Endothelial cell of umbilical vein (primary cell): ENCODE results near the gene CNPPD1.

Experiments
- CTCF ChIP-seq, 2 donors: IDR thresholded peaks; 1 replicate in 1 of 2; 2 replicates in 1 of 2; pipeline ENCODE4 v1.5.1; 2011; ENCODE audit warnings: low read length in 2 of 2, mild to moderate bottlenecking in 2 of 2, moderate library complexity in 2 of 2, control low read depth in 1 of 2, inconsistent platforms in 1 of 2, low read depth in 1 of 2; ENCODE audit not compliant: insufficient read depth in 1 of 2; ENCODE audit errors: extremely low read depth in 1 of 2
- EZH2 ChIP-seq: IDR thresholded peaks from 2 replicates; pipeline ENCODE4 v1.6.1; 2012; ENCODE audit warnings: borderline replicate concordance, low read depth, mild to moderate bottlenecking, moderate library complexity, low read length, inconsistent platforms; ENCODE audit not compliant: severe bottlenecking
- FOS ChIP-seq: IDR thresholded peaks from 2 replicates; pipeline ENCODE4 v1.6.1; 2011; ENCODE audit warnings: mild to moderate bottlenecking, low read length, moderate library complexity, borderline replicate concordance; ENCODE audit not compliant: insufficient read depth
- GATA2 ChIP-seq: IDR thresholded peaks from 2 replicates; pipeline ENCODE4 v1.7.0; 2011; ENCODE audit warnings: low read depth, mild to moderate bottlenecking, moderate library complexity, mixed read lengths, low read length; ENCODE audit not compliant: insufficient read length, insufficient read depth
- JUN ChIP-seq: IDR thresholded peaks from 2 replicates; pipeline ENCODE4 v1.6.1; 2011; ENCODE audit warnings: borderline replicate concordance, low read depth; ENCODE audit not compliant: insufficient read length, insufficient read depth
- MAX ChIP-seq: IDR thresholded peaks from 2 replicates; pipeline ENCODE4 v1.6.1; 2011; ENCODE audit not compliant: insufficient read depth, insufficient read length
- MYC ChIP-seq: IDR thresholded peaks from one replicate; pipeline ENCODE4 v1.6.1; 2011; ENCODE audit warnings: mild to moderate bottlenecking, low read depth, low read length
- POLR2A ChIP-seq: IDR thresholded peaks from 2 replicates; pipeline ENCODE4 v1.6.1; 2012; ENCODE audit warnings: low read depth, mild to moderate bottlenecking, control low read depth, low read length
- POLR2AphosphoS5 ChIP-seq: IDR thresholded peaks from 2 replicates; pipeline ENCODE4 v1.6.1; 2012; ENCODE audit warnings: low read depth, mild to moderate bottlenecking, control low read depth, low read length, moderate library complexity; ENCODE audit not compliant: insufficient read depth

GRCh38 chr2:219225350-219225749 lies 48.6 kb upstream of the CNPPD1 start:
- TF ChIP-seq CTCF (IDR thresholded peaks at IDR 0.05; ENCODE audit: extremely low read depth in 1 of 2, insufficient read depth in 1 of 2, low read depth in 1 of 2, low read length in 2 of 2) (no peak), POLR2AphosphoS5 (no peak), GATA2 (no peak), EZH2 (no peak), JUN (no peak), POLR2A (no peak), MYC (no peak), FOS (no peak), MAX (no peak)
